ENCODE results near the gene ECM1.

Gene ECM1

DNA sequence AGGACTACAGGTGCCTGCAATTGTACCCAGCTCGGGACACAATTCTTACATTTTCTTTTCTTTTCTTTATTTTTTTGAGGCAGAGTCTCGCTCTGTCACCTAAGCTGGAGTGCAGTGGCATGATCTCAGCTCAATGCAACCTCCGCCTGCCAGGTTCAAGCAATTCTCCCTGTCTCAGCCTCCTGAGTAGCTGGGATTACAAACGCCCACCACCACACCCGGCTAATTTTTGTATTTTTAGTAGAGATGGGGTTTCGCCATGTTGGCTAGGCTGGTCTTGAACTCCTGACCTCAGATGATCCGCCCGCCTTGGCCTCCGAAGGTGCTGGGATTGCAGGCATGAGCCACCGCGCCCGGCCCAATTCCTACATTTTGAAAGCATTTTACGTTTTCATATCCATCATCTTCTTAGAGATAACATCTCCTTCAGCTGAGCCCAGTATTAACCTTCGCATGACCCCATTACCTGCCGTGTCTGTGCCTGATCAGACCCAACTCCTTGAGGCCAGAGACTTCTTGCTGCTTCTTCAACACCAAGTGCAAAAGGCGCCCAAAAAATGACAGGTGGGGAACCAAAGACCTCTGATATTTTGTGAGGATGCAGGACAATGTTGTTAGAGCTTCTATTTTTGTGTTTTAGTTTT is 38.5 kb downstream of the ECM1 start:
- no peak for DNase-seq

DNA sequence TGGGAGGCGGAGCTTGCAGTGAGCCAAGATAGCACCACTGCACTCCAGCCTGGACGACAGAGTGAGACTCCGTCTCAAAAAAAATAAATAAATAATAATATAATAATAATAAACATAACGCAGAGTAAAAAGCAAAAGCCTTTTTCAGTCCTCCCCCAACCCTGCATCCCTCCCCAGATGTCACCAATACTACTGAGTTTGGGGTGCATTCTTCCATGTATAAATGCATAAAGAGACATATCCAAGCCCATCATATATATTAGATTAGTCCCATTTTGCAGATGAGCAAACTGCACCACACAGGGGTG is 40.4 kb downstream of the ECM1 start:
- DNase-seq = no peak

DNA sequence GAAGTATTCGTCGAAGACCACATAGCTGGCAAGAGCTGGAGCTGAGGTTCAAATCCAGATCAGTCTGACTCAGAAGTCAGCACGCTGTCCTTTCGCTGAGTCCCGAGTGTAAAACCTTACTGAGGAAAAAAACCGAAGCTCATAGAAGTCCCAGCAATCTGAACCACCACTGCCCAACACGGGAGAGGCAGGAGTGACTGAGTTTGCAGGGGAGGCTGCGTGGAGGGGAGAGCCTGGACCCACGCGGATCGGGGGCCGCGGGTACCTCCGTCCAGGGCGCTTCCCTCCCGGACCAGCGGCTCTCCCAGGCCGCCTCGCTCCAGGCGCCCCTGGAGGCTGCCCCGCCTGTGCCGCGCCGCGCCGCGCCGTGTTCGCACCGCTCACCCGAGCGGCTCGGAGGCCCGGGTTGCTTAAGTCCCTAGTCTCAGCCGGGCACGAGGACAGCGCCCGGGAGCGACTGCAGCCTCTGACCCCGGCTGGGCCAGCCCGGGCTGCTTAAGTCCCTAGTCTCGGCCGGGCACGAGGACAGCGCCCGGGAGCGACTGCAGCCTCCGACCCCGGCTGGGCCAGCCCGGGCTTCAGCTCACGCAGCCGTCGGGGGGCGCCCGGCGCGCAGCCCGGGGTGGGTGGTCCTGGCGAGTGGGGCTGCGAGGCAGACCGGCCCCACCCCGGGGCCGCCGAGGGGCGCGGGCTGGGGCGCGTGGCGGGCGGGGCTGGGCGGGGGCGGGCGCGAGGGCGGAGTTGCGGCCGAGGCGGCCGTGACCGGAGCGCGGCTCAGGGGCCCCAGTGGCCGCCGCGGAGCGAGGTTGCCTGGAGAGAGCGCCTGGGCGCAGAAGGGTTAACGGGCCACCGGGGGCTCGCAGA is 41.0 kb downstream of the ECM1 start, which contains the start of gene ADAMTSL4:
ADAMTSL4 (plus strand) TSS at position 777 of the 864 bp plus-strand sequence. CDS start 2,881 bp downstream, outside the sequence.
- DNase-seq = no peak

GRCh38 chr1:150549496-150550221 is 41.8 kb downstream of the ECM1 start:
- no peak for DNase-seq

DNA sequence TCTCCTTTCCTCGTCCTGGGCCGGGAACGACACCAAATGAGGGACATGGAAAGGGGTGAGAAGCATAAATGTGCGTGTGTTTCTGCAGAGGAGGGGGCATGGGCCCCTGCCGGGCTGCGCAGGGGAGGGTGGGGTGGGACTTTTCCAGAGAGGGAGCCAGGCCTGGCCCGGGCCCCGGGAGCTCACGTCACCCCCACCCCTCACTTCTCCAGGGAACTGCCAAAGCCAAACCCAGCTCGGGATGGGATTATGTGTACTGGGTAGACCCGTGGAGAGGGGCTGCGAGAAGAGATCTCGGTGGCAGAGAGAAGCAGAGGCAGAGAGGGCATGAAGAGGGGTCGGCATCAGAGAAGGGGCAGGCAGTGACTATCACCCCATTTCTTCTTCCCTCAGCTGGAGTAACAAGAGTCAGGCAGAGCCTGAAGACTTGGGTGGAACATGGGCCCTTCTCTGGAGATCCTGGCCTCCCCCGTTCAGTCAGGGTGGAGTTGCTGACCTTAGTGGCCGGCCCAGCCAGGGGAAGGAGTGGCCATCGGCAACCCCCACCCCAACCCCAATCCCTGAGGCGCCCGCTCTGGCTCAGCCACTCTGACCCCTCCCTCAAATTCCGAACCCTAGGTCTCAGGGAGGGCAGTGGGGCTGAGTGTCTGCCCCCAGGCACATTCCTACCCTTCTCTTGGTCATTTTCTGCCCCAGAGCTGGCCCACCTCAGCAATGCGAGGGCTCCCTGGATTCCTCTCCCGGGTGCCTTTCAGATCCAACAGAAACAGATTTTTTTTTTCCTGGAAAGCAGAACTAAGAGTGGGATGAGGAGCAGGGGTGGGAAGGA is 42.5 kb downstream of the ECM1 start:
- no peak for DNase-seq

DNA sequence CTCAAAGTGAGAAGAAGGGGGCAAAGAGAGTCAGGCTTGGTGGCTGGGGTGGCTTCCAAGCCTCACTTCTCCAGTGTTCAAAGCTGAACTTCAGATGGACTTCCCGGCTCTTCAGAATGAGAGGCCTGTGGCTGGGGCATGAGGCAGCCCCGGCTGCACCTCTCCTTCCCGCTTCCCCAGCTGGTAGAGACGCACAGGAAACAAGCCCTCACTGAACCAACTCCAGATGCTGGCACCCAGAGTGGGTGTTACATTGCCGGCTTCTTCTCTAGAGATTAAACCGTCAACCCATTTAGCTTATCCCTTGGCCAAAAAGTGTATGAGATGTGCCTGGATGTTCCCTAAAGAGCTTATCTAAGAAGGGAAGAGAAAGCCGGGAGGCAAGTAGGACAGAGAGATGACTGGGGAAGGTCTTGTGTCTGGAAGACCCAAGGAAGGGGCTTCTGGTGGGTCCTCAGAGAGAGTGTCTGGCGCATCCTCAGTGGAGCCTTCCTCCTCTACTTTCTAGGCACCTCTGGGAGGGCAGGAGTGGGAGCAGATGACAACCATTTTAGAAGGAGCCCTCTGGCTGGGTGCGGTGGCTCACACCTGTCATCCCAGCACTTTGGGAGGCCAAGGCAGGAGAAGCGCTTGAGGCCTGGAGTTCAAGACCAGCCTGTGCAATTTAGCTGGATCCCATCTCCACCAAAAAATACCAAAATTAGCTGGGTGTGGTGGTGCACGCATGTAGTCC is 43.3 kb downstream of the ECM1 start:
- no peak for DNase-seq

DNA sequence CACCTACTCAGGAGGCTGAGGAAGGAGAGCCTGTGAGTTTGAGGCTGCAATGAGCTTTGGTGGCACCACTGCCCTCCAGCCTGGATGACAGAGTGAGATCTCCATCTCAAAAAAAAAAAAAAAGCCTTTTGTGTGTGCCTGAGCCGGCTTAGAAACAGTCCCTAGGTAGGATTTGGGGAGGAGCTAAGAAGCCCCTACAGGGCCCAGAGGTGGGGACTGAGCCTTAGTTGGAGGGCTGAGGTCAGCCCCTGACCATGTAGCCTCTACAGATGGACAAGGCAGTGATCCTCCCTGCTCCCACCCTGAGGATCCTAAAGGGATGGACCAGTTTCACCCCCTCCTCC is 43.8 kb downstream of the ECM1 start:
- DNase-seq = no peak

DNA sequence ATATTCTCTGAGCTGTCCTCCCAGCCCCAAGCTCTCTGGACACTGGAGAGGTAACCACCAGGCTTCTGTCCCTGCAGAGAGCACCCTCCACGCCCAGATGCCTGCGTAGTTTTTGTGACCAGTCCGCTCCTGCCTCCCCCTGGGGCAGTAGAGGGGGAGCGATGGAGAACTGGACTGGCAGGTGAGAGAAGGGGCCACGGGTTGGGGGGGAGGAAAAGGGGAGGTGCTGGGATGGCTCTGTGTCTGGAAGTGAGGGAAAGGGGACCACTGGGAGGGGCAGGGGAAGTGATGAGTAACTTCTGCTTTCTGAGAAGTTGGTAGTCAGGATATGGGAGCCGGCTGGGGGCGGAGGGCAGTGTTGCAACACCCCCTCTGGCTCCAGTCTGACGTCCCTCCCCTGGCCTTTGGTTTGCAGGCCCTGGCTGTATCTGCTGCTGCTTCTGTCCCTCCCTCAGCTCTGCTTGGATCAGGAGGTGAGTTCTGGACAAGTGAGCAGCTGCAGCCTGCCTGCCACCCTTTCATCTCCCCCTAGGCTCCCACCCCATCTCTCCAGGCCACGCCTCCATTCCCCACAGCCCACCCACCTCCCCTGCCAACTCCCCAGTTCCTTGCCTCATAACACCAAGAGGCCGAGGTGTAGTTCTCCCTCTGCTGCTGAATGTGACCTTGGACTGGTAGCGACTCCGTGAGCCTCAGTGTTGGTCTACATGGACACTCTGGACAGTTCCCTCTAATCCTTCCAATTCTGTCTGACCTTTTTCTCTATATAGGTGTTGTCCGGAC is 44.4 kb downstream of the ECM1 start:
- DNase-seq = no peak

DNA sequence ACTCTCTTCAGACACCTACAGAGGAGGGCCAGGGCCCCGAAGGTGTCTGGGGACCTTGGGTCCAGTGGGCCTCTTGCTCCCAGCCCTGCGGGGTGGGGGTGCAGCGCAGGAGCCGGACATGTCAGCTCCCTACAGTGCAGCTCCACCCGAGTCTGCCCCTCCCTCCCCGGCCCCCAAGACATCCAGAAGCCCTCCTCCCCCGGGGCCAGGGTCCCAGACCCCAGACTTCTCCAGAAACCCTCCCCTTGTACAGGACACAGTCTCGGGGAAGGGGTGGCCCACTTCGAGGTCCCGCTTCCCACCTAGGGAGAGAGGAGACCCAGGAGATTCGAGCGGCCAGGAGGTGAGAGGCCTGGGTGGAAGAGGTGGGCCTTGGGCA is 45.0 kb downstream of the ECM1 start:
- DNase-seq = no peak

DNA sequence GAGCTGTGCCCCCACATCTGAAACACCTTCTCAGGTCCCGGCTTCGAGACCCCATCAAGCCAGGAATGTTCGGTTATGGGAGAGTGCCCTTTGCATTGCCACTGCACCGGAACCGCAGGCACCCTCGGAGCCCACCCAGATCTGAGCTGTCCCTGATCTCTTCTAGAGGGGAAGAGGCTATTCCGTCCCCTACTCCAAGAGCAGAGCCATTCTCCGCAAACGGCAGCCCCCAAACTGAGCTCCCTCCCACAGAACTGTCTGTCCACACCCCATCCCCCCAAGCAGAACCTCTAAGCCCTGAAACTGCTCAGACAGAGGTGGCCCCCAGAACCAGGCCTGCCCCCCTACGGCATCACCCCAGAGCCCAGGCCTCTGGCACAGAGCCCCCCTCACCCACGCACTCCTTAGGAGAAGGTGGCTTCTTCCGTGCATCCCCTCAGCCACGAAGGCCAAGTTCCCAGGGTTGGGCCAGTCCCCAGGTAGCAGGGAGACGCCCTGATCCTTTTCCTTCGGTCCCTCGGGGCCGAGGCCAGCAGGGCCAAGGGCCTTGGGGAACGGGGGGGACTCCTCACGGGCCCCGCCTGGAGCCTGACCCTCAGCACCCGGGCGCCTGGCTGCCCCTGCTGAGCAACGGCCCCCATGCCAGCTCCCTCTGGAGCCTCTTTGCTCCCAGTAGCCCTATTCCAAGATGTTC is 45.6 kb downstream of the ECM1 start:
- DNase-seq = no peak

GRCh38 chr1:150554086-150554452 is 46.2 kb downstream of the ECM1 start:
- DNase-seq = no peak

DNA sequence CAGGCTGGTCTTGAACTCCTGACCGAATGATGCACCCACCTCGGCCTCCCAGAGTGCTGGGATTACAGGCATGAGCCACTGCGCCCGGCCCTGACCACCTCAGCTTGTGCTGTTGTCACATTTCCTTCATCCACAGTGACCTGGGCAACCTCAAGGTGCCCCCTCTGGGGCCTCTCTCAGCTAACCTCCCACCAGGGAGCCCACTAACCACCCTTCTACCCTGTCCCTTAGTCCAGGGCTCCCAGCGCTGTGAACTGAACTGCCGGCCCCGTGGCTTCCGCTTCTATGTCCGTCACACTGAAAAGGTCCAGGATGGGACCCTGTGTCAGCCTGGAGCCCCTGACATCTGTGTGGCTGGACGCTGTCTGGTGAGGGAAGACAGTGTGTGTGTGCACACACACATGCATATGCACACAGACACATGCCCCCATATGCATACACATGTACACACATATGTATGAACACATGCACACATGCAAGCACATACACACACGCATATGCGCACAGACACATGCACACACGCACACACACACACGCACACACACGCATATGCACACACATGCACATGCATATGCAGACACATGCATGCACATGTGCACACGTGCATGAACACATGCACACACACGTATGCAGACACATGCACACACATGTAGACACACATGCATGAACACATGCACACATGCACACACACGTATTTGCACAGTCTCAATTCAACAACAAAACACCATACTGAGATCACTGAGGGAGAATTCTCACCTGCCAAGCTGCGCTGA is 47.5 kb downstream of the ECM1 start:
- DNase-seq = no peak

- DNase-seq = no peak
Measured at GRCh38 chr1:150555971-150556865, 48.3 kb downstream of the ECM1 start.

GRCh38 chr1:150557065-150557600 is 49.2 kb downstream of the ECM1 start:
- DNase-seq = no peak

DNA sequence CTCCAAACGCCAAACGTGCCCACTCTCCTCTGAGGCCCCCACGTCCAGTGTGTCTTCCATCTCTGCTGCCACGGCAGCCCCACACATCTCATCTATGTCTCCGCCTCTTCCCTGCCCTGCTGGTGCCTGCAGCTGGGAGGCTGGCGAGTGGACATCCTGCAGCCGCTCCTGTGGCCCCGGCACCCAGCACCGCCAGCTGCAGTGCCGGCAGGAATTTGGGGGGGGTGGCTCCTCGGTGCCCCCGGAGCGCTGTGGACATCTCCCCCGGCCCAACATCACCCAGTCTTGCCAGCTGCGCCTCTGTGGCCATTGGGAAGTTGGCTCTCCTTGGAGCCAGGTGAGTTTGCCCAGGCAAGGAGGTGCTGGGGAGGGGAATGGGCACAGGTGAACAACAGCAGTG is 49.9 kb downstream of the ECM1 start:
- no peak for DNase-seq

- DNase-seq = no peak
Measured at GRCh38 chr1:150558303-150558704, 50.4 kb downstream of the ECM1 start.

DNA sequence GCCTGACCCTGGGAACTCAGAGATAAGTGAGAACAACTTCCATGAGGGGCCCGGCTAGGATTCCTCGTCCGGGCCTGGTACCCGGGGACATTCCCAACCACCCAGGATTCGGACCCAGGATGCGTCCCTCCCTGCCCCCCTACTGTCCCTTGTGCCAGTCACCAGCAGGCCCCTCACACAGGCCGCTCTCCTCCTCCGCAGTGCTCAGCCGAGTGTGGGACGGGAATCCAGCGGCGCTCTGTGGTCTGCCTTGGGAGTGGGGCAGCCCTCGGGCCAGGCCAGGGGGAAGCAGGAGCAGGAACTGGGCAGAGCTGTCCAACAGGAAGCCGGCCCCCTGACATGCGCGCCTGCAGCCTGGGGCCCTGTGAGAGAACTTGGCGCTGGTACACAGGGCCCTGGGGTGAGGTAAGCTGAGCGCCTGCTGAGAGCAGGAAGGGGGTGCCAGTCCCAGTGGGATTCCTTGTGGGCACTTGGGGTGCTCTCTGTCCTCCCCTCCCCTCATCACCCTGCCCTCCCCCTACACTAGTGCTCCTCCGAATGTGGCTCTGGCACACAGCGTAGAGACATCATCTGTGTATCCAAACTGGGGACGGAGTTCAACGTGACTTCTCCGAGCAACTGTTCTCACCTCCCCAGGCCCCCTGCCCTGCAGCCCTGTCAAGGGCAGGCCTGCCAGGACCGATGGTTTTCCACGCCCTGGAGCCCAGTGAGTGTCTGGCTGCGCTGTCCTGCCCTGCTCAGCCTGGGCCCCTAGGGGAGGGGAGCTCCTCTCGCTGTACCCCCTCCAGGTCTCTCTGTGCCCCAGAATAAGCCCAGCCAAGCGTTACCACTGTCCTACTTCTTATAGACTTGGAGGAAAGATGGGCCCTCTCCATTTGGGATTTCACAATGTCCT is 51.1 kb downstream of the ECM1 start:
- no peak for DNase-seq

GRCh38 chr1:150559656-150560010 is 51.7 kb downstream of the ECM1 start:
- no peak for DNase-seq

Measured in NK-92 treated with Interleukin-12 subunit alpha and Interleukin-12 subunit beta, amount 100 ng/mL, for 24 hours (cell line).